Measurements from ENCODE around the gene FOXA2. TPM values are rescaled to one million over a fixed set of nuclear protein-coding genes. Genes with fewer than 3 reads are reported as not detected.

FOXA2 gene
- total RNA-seq (under 1 TPM in 1 of 2 donors, not detected in 1; 0.83 TPM), polyA plus RNA-seq (ENCODE audit: insufficient read length in 2 of 2) (under 1 TPM; 0.60 TPM)
- long read RNA-seq, donor 1, result 0 reads
- long read RNA-seq, donor 2, result 0 reads
- long read RNA-seq, donor 3, result 0 reads
- long read RNA-seq, donor 4, transcript FOXA2-202 (2 exons, 2,422 nt), result major isoform, 21 of 23 reads
- long read RNA-seq, donor 4, partial matches to known transcripts, result 0 of 23 reads
- long read RNA-seq, donor 4, other reads (novel, unspliced or antisense), result 0 of 23 reads

GRCh38 chr20:22584522-22584921, at the start of gene FOXA2:
TSS of gene FOXA2 (minus strand) at chr20:22584572. CDS start at chr20:22584278, 294 bp downstream.
- WGBS (ENCODE audit: insufficient coverage), result under 1% methylated on average over 20 of the region's 42 CpGs
- no peak for DNase-seq (ENCODE audit: low read depth in 4 of 6, low spot score in 6 of 6)
- H3K9me3 ChIP-seq (ENCODE audit: control insufficient read depth, insufficient read depth, low read length), result no peaks in the 10 kb centered on the region
- no peaks in the 10 kb centered on the region for H3K36me3 ChIP-seq (ENCODE audit: control insufficient read depth, insufficient read depth, low read length)
- no peak within 1 kb of the TSS for H3K27ac ChIP-seq (ENCODE audit: low read depth, low read length)
- H3K4me3 ChIP-seq (ENCODE audit: low read depth, low read length), result no peak within 1 kb of the TSS
- peaks cover 37% of the 10 kb centered on the region for H3K4me1 ChIP-seq (ENCODE audit: control insufficient read depth, insufficient read depth, low read length)
- H3K27me3 ChIP-seq (ENCODE audit: control insufficient read depth, insufficient read depth, low read length), result peaks cover 95% of the 10 kb centered on the region

- no peak overlapping the region for H3K27ac ChIP-seq (ENCODE audit: low read depth, low read length)
- no peaks in the 10 kb centered on the region for H3K9me3 ChIP-seq (ENCODE audit: control insufficient read depth, insufficient read depth, low read length)
- DNase-seq (ENCODE audit: low read depth in 4 of 6, low spot score in 6 of 6), result peak in 3 of 6 donors; percentile 6 to 63 (median 54)
- 47% methylated on average over 5 of the region's 6 CpGs for WGBS (ENCODE audit: insufficient coverage)
- no peak overlapping the region for H3K4me3 ChIP-seq (ENCODE audit: low read depth, low read length)
- no peaks in the 10 kb centered on the region for H3K27me3 ChIP-seq (ENCODE audit: control insufficient read depth, insufficient read depth, low read length)
- no peaks in the 10 kb centered on the region for H3K36me3 ChIP-seq (ENCODE audit: control insufficient read depth, insufficient read depth, low read length)
- H3K4me1 ChIP-seq (ENCODE audit: control insufficient read depth, insufficient read depth, low read length), result no peaks in the 10 kb centered on the region
Measured at GRCh38 chr20:22630701-22631100, 46.3 kb upstream of the FOXA2 start.

GRCh38 chr20:22629927-22630326, 45.6 kb upstream of the FOXA2 start:
- Histone ChIP-seq H3K9me3 (ENCODE audit: control insufficient read depth, insufficient read depth, low read length) (no peaks in the 10 kb centered on the region), H3K36me3 (ENCODE audit: control insufficient read depth, insufficient read depth, low read length) (no peaks in the 10 kb centered on the region), H3K4me3 (ENCODE audit: low read depth, low read length) (no peak overlapping the region), H3K27ac (ENCODE audit: low read depth, low read length) (no peak overlapping the region), H3K27me3 (ENCODE audit: control insufficient read depth, insufficient read depth, low read length) (no peaks in the 10 kb centered on the region), H3K4me1 (ENCODE audit: control insufficient read depth, insufficient read depth, low read length) (no peaks in the 10 kb centered on the region)
- WGBS (ENCODE audit: insufficient coverage), result no CpG with 5 or more reads among the region's 2 CpGs
- DNase-seq (ENCODE audit: low read depth in 4 of 6, low spot score in 6 of 6), result no peak

GRCh38 chr20:22629447-22629846, 45.1 kb upstream of the FOXA2 start:
- no peak overlapping the region for H3K27ac ChIP-seq (ENCODE audit: low read depth, low read length)
- H3K4me1 ChIP-seq (ENCODE audit: control insufficient read depth, insufficient read depth, low read length), result no peaks in the 10 kb centered on the region
- no peaks in the 10 kb centered on the region for H3K36me3 ChIP-seq (ENCODE audit: control insufficient read depth, insufficient read depth, low read length)
- no peaks in the 10 kb centered on the region for H3K27me3 ChIP-seq (ENCODE audit: control insufficient read depth, insufficient read depth, low read length)
- 81% methylated on average over 2 of the region's 3 CpGs for WGBS (ENCODE audit: insufficient coverage)
- peak in 1 of 6 donors; percentile 13 for DNase-seq (ENCODE audit: low read depth in 4 of 6, low spot score in 6 of 6)
- no peaks in the 10 kb centered on the region for H3K9me3 ChIP-seq (ENCODE audit: control insufficient read depth, insufficient read depth, low read length)
- no peak overlapping the region for H3K4me3 ChIP-seq (ENCODE audit: low read depth, low read length)

- Histone ChIP-seq H3K36me3 (ENCODE audit: control insufficient read depth, insufficient read depth, low read length) (no peaks in the 10 kb centered on the region), H3K27me3 (ENCODE audit: control insufficient read depth, insufficient read depth, low read length) (no peaks in the 10 kb centered on the region), H3K4me1 (ENCODE audit: control insufficient read depth, insufficient read depth, low read length) (peaks cover 3% of the 10 kb centered on the region), H3K27ac (ENCODE audit: low read depth, low read length) (no peak overlapping the region), H3K4me3 (ENCODE audit: low read depth, low read length) (no peak overlapping the region), H3K9me3 (ENCODE audit: control insufficient read depth, insufficient read depth, low read length) (no peaks in the 10 kb centered on the region)
- DNase-seq (ENCODE audit: low read depth in 4 of 6, low spot score in 6 of 6), result no peak
- no CpG with 5 or more reads among the region's 1 CpG for WGBS (ENCODE audit: insufficient coverage)
Measured at GRCh38 chr20:22626496-22626895, 42.1 kb upstream of the FOXA2 start.

- Histone ChIP-seq H3K27ac (ENCODE audit: low read depth, low read length) (no peak overlapping the region), H3K27me3 (ENCODE audit: control insufficient read depth, insufficient read depth, low read length) (no peaks in the 10 kb centered on the region), H3K4me3 (ENCODE audit: low read depth, low read length) (no peak overlapping the region), H3K9me3 (ENCODE audit: control insufficient read depth, insufficient read depth, low read length) (no peaks in the 10 kb centered on the region), H3K36me3 (ENCODE audit: control insufficient read depth, insufficient read depth, low read length) (no peaks in the 10 kb centered on the region), H3K4me1 (ENCODE audit: control insufficient read depth, insufficient read depth, low read length) (peaks cover 3% of the 10 kb centered on the region)
- no peak for DNase-seq (ENCODE audit: low read depth in 4 of 6, low spot score in 6 of 6)
- 87% methylated on average over 2 of the region's 6 CpGs for WGBS (ENCODE audit: insufficient coverage)
Measured at GRCh38 chr20:22623211-22623610, 38.8 kb upstream of the FOXA2 start.

- H3K27me3 ChIP-seq (ENCODE audit: control insufficient read depth, insufficient read depth, low read length), result no peaks in the 10 kb centered on the region
- WGBS (ENCODE audit: insufficient coverage), result 20% methylated on average over 8 of the region's 9 CpGs
- DNase-seq (ENCODE audit: low read depth in 4 of 6, low spot score in 6 of 6), result no peak
Measured at GRCh38 chr20:22620342-22620741, 36.0 kb upstream of the FOXA2 start.

GRCh38 chr20:22619806-22620205, 35.4 kb upstream of the FOXA2 start:
- peaks cover 3% of the 10 kb centered on the region for H3K4me1 ChIP-seq (ENCODE audit: control insufficient read depth, insufficient read depth, low read length)
- no peaks in the 10 kb centered on the region for H3K27me3 ChIP-seq (ENCODE audit: control insufficient read depth, insufficient read depth, low read length)
- WGBS (ENCODE audit: insufficient coverage), result 0% methylated on average over 1 of the region's 6 CpGs
- no peaks in the 10 kb centered on the region for H3K36me3 ChIP-seq (ENCODE audit: control insufficient read depth, insufficient read depth, low read length)
- no peak overlapping the region for H3K27ac ChIP-seq (ENCODE audit: low read depth, low read length)
- H3K9me3 ChIP-seq (ENCODE audit: control insufficient read depth, insufficient read depth, low read length), result no peaks in the 10 kb centered on the region
- H3K4me3 ChIP-seq (ENCODE audit: low read depth, low read length), result no peak overlapping the region
- DNase-seq (ENCODE audit: low read depth in 4 of 6, low spot score in 6 of 6), result no peak

More at GRCh38 chr20:22620342-22620741, 36.0 kb upstream of the FOXA2 start:
- Histone ChIP-seq H3K4me3 (ENCODE audit: low read depth, low read length) (no peak overlapping the region), H3K9me3 (ENCODE audit: control insufficient read depth, insufficient read depth, low read length) (no peaks in the 10 kb centered on the region), H3K36me3 (ENCODE audit: control insufficient read depth, insufficient read depth, low read length) (no peaks in the 10 kb centered on the region), H3K27ac (ENCODE audit: low read depth, low read length) (no peak overlapping the region), H3K4me1 (ENCODE audit: control insufficient read depth, insufficient read depth, low read length) (peaks cover 3% of the 10 kb centered on the region)

- Histone ChIP-seq H3K4me1 (ENCODE audit: control insufficient read depth, insufficient read depth, low read length) (peaks cover 3% of the 10 kb centered on the region), H3K27ac (ENCODE audit: low read depth, low read length) (no peak overlapping the region), H3K36me3 (ENCODE audit: control insufficient read depth, insufficient read depth, low read length) (no peaks in the 10 kb centered on the region), H3K4me3 (ENCODE audit: low read depth, low read length) (no peak overlapping the region), H3K9me3 (ENCODE audit: control insufficient read depth, insufficient read depth, low read length) (no peaks in the 10 kb centered on the region), H3K27me3 (ENCODE audit: control insufficient read depth, insufficient read depth, low read length) (no peaks in the 10 kb centered on the region)
- WGBS (ENCODE audit: insufficient coverage), result 57% methylated on average over 2 of the region's 2 CpGs
- no peak for DNase-seq (ENCODE audit: low read depth in 4 of 6, low spot score in 6 of 6)
Measured at GRCh38 chr20:22619272-22619671, 34.9 kb upstream of the FOXA2 start.

GRCh38 chr20:22617160-22617559, 32.8 kb upstream of the FOXA2 start:
- Histone ChIP-seq H3K27me3 (ENCODE audit: control insufficient read depth, insufficient read depth, low read length) (no peaks in the 10 kb centered on the region), H3K4me3 (ENCODE audit: low read depth, low read length) (no peak overlapping the region), H3K9me3 (ENCODE audit: control insufficient read depth, insufficient read depth, low read length) (no peaks in the 10 kb centered on the region), H3K4me1 (ENCODE audit: control insufficient read depth, insufficient read depth, low read length) (no peaks in the 10 kb centered on the region), H3K36me3 (ENCODE audit: control insufficient read depth, insufficient read depth, low read length) (no peaks in the 10 kb centered on the region), H3K27ac (ENCODE audit: low read depth, low read length) (no peak overlapping the region)
- 100% methylated on average over 1 of the region's 3 CpGs for WGBS (ENCODE audit: insufficient coverage)
- DNase-seq (ENCODE audit: low read depth in 4 of 6, low spot score in 6 of 6), result no peak
